ENCODE measurements around the gene TMEM51.

The TMEM51 gene

GRCh38 chr1:15176120-15176519, 22.6 kb downstream of the TMEM51 start:
- peak; percentile 71 for DNase-seq (ENCODE audit: low read depth)
- TF ChIP-seq CTCF (IDR thresholded peaks at IDR 0.05; ENCODE audit: insufficient read depth, low read depth, low read length, missing control alignments) = no peak
- H3K4me3 ChIP-seq (ENCODE audit: low read depth, low read length) = no peak overlapping the region

- no peak for DNase-seq (ENCODE audit: low read depth)
- TF ChIP-seq CTCF (IDR thresholded peaks at IDR 0.05; ENCODE audit: insufficient read depth, low read depth, low read length, missing control alignments) = no peak
Observed at GRCh38 chr1:15176898-15177665, 23.5 kb downstream of the TMEM51 start.

GRCh38 chr1:15177710-15178166, 24.2 kb downstream of the TMEM51 start:
- TF ChIP-seq CTCF (IDR thresholded peaks at IDR 0.05; ENCODE audit: insufficient read depth, low read depth, low read length, missing control alignments) = no peak
- DNase-seq (ENCODE audit: low read depth) = no peak
- H3K4me3 ChIP-seq (ENCODE audit: low read depth, low read length) = no peak overlapping the region

More at GRCh38 chr1:15176898-15177665, 23.5 kb downstream of the TMEM51 start:
- no peak overlapping the region for H3K4me3 ChIP-seq (ENCODE audit: low read depth, low read length)

GRCh38 chr1:15178571-15179484, 25.3 kb downstream of the TMEM51 start:
- no peak for DNase-seq (ENCODE audit: low read depth)
- H3K4me3 ChIP-seq (ENCODE audit: low read depth, low read length) = no peak overlapping the region
- no peak for TF ChIP-seq CTCF (IDR thresholded peaks at IDR 0.05; ENCODE audit: insufficient read depth, low read depth, low read length, missing control alignments)

GRCh38 chr1:15179485-15179883, 25.9 kb downstream of the TMEM51 start:
- TF ChIP-seq CTCF (IDR thresholded peaks at IDR 0.05; ENCODE audit: insufficient read depth, low read depth, low read length, missing control alignments) = no peak
- H3K4me3 ChIP-seq (ENCODE audit: low read depth, low read length) = no peak overlapping the region
- DNase-seq (ENCODE audit: low read depth) = no peak

- no peak overlapping the region for H3K4me3 ChIP-seq (ENCODE audit: low read depth, low read length)
- no peak for TF ChIP-seq CTCF (IDR thresholded peaks at IDR 0.05; ENCODE audit: insufficient read depth, low read depth, low read length, missing control alignments)
- DNase-seq (ENCODE audit: low read depth) = no peak
Observed at GRCh38 chr1:15180189-15180588, 26.6 kb downstream of the TMEM51 start.

Measured in GM12865 (cell line).